ENCODE data around the gene TRNT1.

The TRNT1 gene

GRCh38 chr3:3086239-3086638 lies 40.5 kb upstream of the TRNT1 start:
- no peak for DNase-seq (ENCODE audit: low read depth)
- H3K4me3 ChIP-seq (replicated peaks; ENCODE audit: low read depth, low read length) = no peak overlapping the region
- no peak for TF ChIP-seq CTCF (IDR thresholded peaks at IDR 0.05; ENCODE audit: low read length, missing control alignments)

- H3K4me3 ChIP-seq (replicated peaks; ENCODE audit: low read depth, low read length) = no peak overlapping the region
- no peak for TF ChIP-seq CTCF (IDR thresholded peaks at IDR 0.05; ENCODE audit: low read length, missing control alignments)
- no peak for DNase-seq (ENCODE audit: low read depth)
Observed at GRCh38 chr3:3087279-3087678, 39.5 kb upstream of the TRNT1 start.

- TF ChIP-seq CTCF (IDR thresholded peaks at IDR 0.05; ENCODE audit: low read length, missing control alignments) = no peak
- no peak overlapping the region for H3K4me3 ChIP-seq (replicated peaks; ENCODE audit: low read depth, low read length)
- no peak for DNase-seq (ENCODE audit: low read depth)
Observed at GRCh38 chr3:3087716-3088465, 38.8 kb upstream of the TRNT1 start.

- no peak for DNase-seq (ENCODE audit: low read depth)
- no peak overlapping the region for H3K4me3 ChIP-seq (replicated peaks; ENCODE audit: low read depth, low read length)
- TF ChIP-seq CTCF (IDR thresholded peaks at IDR 0.05; ENCODE audit: low read length, missing control alignments) = no peak
Observed at GRCh38 chr3:3089017-3089416, 37.7 kb upstream of the TRNT1 start.

- DNase-seq (ENCODE audit: low read depth) = no peak
- no peak for TF ChIP-seq CTCF (IDR thresholded peaks at IDR 0.05; ENCODE audit: low read length, missing control alignments)
- no peak overlapping the region for H3K4me3 ChIP-seq (replicated peaks; ENCODE audit: low read depth, low read length)
Observed at GRCh38 chr3:3097958-3098357, 28.8 kb upstream of the TRNT1 start.

DNA sequence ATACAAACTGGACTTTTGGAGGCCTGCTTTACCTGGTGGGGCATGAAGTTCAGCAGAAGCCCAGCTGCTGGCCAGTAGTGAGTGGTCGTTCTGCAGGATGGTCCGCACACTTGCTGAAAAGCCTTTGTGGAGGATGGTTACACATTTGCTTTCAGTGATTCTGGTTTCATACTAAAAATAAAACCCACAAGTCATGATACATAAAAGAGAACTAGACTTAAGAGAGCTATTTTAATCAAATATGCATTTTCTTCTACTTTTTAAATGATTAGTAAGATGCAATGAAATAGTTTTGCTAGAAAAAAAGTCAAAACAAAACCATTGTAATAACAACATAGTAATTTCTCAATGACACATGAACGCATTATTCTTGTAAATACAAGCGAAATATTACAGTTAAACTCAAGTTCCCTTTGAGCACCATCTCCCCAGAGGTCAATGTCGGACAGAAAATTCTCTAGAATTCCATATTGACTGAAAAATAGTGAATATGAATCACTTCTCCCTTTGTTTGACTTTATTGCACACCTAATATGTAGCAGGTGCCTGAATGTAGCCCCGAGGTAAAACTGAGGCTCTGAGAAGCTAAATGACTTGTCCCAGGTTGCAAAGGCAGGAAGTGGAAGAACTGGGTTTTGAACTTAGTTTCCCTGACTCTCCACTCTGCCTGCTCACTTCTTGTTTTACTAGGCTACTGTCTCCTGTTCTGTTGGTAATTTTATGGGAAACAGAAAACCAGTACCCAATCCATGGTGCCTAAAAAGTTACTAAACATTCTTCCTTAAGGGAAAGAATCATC lies 24.9 kb upstream of the TRNT1 start:
- no peak for TF ChIP-seq CTCF (IDR thresholded peaks at IDR 0.05; ENCODE audit: low read length, missing control alignments)
- no peak for DNase-seq (ENCODE audit: low read depth)
- no peak overlapping the region for H3K4me3 ChIP-seq (replicated peaks; ENCODE audit: low read depth, low read length)
